Measurements from ENCODE around the gene PRCD. TPM values are rescaled to one million over a fixed set of nuclear protein-coding genes. Genes with fewer than 3 reads are reported as not detected.
"Not testable (repeated sequence)": the region's sequence is repeated elsewhere in the genome, so short reads cannot be mapped to it uniquely, and the experiment has no call there.

The PRCD gene
- total RNA-seq, 1 donor from 2014 or later = 1.9 TPM

DNA sequence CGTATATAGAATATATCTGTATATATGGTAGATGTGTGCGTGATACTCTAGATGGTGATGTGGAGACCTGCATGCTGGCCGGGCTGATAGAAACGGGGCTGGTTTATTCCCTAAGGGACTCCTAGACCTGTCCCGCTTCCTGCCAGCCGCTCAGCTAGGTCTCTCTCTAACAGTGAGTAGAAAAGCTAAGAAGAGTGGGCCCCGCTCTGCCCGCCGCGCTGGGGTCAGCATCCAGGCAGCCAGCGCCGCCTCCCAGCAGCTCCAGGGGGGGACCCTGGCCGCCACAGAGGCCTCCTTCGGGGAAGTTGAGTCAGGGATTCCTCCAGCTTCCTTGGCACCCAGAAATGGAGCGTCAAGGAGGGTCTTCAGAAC lies 11.7 kb upstream of the PRCD start:
- DNase-seq = no peak

DNA sequence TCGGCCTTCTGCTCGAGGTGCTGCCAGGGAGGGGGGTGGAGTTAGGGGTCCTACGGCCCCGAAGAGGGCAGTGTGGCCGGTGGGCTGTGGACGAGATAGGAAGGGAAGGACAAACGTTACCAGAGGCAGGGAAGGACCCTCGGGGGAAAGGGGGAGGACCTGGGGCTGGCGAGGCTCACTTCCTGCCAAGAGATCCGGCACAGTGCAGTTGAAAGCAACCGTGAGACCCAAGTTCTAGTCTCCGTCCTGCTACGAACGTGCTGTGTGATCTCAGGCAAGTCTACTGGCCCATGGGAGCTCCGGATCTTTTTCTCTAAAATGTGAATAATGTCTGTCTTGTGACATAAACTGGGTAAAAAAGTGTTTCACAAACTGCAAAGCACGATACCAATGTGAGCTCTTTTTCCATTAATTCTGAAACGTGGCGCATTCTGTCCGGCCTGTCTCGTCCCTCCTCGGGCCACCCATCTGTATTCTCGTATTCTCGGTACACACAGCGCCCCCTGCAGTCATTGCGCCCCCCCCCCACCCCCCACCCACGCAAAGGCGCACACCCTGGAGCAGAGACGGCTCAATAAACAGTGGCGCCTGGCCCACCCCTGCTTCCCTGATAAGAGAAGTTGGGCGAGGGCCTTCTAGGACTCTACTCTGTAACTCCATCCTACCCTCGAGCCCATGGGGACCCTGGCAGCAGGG lies 11.2 kb upstream of the PRCD start:
- no peak for DNase-seq

DNA sequence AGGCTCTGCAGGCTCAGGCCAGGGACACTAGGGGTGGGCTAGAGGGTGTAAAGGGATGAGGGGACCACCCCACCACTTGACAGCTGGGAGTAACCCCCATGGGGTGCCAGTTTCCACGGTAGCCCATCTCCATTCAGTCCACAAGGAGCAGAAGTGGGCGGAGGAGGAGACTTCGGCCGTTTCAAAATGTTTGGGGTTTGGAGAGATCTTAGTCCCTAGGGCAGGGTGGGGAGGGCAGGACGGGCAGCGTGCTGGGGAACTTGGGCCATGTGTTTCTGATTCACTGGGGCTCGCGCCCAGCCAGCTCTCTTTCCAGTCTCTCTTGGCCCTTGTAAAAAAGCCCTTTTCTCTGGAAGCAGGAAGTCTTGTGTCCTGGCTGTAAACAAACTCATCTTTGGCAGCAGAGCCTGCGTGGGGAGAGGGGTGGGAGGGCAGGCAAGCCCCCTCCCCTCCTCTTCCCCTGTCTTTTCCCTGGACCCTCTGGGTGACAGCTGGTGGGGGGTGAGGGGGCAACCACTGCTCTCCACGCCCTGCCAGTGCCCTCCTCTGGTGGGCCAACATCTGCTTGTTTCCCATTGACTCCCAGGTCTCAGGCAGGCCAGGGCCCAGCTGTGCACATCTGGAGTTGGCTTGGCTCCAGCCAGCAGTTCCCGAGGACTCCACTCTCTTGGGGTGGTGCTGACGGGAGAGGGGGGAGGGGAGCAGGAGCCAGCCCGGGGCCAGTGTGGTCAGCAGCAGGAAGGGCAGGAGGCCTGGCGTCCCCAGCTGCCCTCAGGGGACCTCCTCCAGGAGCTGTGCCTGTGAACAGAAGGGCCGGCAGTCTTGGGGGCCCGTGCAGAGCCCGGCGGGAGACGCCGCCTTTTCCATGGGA lies 10.4 kb upstream of the PRCD start:
- DNase-seq = no peak

DNA sequence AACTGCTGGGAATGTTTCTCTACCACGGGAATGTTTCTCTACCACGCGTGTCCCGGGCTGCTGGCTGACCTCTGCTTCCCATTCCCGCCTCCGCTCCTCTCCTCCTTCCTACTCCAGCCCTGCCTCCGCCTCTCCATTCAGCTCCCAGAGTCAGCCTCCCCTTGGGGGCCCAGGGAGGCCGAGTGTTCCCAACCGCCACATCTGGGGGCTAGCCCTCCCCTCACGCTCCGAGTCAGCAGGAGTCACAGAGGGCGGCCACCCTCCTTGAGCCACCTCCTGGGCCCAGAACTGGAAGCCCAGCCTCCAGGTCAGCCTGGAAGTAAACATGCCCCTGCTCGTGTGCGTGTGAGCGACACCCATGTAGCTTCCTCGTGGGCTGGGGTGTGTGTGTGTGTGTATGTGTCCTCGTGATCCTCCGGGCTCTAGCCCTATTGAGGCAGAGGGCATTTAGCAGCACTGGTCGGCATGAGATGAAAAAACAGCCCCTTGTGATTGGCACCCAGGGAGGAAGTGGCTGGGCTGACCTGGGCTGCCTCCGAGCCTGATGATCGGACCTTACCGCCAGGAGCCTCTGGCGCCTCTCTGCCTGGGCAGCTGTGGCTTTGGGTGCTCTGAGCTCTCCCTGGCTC lies 9.6 kb upstream of the PRCD start:
- DNase-seq = no peak

DNA sequence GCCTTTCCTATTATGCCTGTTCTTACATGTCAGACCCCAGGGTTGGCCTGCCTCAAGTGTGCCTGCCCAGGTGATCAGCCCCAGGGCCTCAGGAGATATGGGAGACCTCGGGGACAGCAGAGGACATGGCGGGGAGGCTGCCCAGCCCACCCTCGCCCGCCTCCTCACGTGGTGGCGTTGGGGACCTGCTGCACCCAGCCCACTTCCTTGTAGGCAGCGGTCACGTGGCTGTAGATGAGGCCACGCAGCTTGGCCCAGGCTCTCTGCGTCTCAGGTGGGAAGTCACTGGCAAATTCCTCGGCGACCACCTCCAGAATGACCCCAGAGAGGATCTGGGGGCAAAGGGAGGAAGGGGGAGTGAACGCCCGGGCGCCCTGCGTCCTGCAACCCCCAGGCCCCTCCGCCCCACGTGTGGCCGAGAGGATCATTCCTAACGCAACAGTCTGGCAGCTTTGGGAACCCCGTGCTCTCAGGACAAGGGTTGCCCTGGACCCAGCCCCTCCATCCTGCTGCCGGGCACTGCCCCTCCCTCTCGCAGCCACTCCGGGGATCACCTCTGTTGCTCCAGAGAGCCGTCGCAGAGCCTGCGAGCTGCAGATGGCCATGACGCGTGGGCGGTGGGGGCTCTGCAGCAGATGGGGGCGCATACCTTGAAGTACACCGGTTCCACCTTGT lies 8.9 kb upstream of the PRCD start:
- no peak for DNase-seq

DNA sequence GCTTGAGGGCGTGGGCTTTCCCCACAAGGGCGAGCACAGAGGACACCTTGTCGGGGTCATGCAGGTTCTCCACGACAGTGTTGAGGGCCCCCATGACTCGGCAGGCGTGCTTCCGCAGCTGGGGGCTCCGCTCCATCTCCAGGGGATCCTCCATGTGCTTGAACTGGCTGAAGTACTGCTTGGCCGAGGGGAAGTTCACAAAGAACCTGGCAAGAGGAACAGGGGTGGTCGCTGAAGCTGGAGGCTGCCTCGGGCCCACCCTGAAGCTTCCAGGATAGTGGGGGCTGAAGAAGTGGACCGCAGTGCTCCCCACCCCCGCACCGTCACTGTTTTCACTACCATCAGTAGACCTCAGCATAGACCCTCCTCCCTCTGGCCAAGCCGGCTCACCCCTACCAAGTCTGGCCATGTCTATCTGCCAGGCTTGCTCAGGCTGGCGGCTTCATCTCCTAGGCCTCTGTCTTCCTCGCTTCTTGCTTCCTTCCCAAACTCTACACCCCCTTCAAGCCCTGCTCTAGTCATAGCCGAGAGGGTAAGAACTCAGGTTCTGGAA lies 8.3 kb upstream of the PRCD start:
- DNase-seq = no peak

DNA sequence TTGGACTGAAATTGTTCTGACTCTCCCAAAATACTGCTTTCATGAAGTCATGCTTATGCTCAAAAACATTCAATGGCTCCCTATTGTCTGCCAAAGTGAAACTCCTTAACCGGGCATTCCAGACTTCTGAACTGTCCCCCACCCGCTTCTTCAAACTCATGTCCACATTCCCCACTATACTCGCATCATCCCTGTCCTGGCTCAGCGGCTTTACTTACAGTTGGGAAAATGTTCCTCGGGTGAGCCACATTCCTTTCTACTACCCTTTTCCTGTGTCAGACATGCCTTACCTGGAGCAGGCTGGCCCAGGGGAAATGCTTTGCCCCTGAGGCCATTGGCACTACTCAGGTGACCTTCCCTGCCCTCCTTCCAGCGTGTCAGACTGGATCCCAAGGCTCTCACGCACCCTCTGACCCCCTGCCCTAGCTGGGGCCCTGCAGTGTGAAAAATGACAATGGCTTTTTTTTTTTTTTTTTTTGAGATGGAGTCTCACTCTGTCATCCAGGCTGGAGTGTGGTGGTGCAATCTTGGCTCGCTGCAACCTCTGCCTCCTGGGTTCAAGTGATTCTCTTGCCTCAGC lies 7.7 kb upstream of the PRCD start:
- DNase-seq = no peak

DNA sequence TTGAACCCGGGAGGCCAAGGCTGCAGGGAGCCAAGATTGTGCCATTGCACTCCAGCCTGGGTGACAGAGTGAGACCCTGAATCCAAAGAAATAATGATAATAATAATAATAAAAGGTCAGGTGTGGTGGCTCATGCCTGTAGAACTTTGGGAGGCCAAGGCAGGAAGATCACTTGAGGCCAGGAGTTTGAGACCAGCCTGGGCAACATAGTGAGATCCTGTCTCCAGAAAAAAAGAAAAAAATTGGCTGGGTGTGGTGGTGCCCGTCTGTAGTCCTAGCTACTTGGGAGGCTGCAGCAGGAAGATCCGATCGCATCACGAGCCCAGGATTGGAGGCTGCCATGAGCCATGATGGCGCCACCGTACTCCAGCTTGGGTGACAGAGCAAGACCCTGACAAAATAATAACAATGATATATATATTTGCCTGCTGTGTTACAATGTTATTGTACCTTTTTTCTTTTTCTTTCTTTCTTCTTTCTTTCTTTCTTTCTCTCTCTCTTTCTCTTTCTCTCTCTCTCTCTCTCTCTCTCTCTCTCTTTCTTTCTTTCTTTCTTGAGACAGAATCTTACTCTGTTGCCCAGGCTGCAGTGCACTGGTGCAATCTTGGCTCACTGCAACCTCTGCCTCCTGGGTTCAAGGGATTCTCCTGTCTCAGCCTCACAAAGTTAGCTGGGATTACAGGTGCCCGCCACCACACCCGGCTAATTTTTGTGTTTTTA lies 6.0 kb upstream of the PRCD start:
- DNase-seq = not testable (repeated sequence)

DNA sequence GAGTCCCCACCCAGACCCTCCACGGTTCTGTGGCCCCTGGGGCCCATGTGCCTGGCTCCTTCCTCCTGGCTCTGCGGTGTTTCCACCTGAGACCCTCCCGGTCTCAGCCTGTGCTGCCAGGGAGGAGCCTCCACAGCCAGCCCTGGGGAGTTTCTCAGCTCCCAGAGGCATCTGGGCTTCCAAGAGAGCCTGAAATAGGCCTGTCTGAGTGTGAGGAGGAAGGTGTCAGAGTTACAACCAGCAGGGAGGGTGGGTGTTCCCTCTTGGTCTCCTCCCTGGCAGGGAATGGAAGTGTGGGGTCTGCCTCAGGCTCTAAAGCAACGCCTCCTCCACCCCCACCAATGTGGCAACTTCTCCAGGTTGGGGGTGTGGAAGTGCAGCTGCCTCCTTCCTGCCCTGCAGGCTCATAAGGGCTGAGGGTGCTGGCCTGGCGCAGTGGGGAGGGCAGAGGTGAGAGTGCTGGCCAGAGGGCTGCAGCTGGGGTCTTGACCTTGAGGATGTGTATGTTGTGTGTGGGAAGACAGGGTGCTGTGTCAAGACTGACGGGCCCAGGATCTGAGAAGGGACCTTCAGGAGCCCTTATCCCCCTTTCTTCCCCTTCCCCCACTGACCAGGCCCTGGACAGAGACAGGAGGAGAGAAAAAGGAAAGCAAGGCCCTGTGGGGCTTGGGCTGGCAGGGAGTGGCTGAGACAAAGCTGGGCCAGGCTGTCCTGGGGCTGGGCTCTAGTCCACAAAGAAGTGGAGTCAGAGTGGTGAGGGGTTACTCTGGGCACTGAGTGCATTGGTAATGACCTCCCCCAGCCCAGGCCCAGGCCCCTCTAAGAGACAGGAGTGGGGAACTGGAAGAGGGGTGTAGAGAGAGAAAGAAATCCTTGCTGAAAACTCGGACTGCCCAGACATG lies 4.8 kb upstream of the PRCD start:
- DNase-seq = no peak

DNA sequence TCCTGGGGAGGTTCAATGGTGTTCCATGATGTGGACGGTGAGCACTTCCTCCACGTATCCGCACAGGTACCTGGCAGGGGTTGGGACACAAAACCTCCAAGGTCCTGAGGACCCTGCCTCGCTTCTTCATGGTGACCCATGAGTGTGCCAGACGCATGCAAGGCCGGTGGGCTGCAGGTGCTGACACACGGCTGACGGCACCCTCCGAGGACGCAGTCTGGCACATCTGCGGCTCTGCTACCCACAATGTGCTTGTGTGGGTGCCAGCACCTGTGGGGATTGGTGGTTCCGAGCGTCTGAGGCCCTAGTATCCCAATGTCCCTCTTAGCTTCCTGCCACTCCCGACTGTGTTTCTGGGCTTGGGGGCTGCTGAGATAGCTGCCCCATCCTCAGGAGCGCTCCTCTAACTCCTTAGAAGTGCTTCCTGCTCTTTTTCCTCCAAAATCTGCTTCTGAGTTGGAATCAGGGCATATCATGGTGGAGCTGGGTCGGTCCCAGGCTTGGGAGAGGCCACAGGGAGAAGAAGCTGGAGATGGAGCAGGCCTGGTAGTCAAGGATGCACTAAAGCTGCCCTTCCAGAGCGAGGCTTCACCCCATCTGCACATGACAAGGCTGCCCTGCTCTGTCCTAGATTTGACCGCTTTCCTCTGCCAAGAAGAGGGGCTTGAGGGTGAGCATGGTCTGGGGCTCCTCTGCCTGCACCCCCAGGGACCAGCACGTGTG lies 3.9 kb upstream of the PRCD start:
- no peak for DNase-seq

DNA sequence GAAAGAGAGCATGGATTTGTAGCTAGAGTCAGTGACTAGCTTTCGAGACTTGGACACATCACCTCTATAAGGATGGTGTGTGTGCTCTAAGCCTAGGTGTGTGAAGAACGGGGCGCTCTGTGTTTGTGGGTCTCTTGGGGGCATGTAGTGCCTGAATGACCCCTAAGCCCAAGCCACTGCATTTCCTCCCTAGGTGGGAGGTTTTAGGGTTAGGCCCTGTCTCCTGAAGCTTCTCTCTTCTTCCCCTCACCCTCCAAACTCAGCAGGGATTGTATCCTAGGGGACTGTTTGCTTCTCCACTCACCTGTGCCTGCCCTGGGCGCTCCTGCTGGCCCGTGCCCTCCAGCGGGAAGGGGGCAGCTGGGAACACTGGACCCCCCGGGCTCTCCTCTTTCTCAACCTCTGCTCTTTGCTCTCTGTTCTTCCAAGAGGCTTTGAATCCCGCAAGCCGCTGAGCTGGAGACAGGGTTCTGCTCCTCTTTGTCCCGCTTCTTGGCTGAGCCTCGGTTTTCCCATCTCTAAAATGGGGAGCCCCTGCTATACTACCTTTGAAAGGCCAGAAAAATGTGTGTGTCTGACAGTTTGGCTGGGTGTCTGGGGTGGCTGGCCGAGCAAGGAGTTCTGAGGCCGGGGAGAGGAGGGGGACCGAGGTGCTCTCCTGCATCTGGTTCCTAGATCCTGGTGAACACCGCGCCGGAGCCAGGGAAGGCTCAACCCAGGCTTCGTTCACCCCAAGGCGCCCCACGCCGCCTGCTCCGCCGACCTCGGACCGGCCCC lies 3.1 kb upstream of the PRCD start:
- DNase-seq = no peak

DNA sequence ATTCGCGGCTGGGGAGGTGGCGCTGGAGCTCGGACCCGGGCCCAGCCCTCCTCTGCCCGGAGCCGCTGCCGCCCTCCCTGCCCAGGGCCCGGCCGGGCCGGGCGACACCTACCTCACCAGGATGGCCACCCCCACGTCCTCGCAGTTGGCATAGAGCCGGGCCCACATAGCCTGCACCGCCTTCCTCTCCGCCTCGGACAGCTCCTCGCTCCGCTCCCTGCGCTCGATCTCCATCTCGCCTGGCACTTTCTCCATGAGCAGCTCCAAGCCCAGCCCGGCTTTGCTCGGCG lies 2.6 kb upstream of the PRCD start:
- DNase-seq = no peak

DNA sequence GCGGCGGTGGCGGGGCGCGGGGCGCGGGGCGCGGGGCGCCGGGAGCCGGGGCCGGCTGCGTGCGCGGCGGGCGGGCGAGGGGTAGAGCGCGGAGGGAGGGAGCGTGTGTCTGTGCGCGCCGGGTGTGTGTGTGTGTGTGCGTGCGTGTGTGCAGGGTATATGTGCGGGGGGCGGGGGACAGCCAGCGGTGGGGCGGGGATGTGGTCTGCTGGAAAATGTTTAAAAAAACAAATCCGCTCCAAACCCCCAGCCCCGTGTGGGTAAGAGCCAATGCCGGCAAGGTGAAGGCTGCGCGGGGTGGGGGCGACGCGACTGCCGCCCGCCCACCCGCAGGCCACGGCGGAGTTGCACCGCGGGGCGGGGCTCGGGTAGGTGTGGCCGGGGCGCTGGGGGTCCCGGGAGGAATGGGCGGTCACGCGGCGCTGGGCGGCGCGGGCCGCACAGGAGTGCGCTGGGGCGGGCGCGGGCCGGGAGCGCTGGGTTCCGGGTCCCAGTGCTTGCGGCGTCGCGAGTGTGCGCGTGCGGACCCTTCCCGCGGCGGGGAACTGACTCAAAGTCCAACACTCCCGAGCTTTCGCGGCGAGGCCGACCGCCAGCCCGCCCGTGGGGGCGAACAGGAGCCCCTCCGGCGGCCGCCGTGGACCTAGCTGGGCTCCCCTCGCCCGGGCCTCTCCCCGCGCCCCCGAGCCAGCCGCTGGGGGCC lies 2.1 kb upstream of the PRCD start, which contains the start of gene CYGB:
Gene CYGB, minus strand, starts transcription at position 132 of the 703 bp plus-strand sequence. CDS start 167 bp downstream, outside the sequence.
- DNase-seq = no peak

DNA sequence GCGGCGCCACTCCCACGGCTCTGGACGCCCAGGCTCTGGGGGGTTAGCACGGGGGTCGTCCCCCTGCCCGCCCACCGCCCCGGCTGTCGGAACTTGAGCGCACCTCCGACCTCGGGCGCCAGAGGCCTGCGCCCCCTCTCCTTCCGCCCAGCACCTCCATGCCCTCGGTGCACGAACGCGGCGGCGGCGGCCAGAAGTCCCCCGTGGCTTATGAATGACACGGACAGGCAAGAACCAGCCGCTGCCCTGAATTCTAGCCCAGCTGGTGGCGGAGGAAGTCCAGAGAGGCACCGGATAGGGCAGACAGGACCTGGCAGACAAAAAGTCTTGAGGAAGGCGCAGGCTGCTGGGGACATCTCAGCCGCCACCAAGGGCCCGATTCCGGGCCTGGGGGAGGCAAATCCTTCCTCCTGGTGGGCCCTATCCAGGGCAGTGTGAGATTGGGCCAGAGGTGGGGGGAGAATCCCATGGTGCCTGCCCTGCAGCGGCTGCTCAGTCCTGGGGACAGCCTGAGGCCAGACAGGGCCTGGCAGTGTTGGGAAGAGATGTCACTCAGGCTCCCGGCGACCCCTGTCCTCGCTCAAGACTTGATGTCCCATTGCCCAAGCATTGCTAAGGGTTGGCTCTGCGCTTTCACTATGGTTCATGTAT lies 1.4 kb upstream of the PRCD start:
- DNase-seq = no peak

DNA sequence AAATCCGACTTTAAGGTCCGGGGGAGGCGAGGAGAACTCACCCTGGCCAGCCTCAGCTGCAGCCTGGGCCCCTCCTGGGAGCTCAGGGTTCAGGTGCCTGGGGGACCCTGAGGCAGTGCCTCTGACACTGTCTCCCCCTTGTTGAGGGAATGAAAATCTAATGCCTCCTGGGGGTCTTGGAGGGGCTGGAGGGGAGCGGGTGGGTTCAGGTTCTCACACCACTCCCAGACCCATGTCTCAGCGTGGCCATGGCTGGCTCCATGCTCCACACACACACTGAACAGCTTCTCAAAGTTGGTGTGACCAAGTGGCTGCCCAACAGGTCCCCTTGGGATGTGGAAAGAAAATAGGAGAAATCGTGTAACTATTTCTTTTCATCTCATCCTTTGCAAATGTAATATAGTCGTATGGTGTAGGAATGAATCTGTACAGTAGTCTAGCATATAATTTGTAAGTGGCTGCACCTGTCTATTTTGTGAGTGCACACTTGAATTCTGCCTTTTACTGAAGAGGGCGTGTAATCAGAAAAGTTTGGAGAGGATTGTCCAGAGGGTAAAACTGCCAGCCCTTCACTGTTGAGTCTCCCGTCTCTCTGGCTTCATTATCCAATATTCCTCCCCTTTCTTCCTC lies 788 bp upstream of the PRCD start:
- DNase-seq = no peak

DNA sequence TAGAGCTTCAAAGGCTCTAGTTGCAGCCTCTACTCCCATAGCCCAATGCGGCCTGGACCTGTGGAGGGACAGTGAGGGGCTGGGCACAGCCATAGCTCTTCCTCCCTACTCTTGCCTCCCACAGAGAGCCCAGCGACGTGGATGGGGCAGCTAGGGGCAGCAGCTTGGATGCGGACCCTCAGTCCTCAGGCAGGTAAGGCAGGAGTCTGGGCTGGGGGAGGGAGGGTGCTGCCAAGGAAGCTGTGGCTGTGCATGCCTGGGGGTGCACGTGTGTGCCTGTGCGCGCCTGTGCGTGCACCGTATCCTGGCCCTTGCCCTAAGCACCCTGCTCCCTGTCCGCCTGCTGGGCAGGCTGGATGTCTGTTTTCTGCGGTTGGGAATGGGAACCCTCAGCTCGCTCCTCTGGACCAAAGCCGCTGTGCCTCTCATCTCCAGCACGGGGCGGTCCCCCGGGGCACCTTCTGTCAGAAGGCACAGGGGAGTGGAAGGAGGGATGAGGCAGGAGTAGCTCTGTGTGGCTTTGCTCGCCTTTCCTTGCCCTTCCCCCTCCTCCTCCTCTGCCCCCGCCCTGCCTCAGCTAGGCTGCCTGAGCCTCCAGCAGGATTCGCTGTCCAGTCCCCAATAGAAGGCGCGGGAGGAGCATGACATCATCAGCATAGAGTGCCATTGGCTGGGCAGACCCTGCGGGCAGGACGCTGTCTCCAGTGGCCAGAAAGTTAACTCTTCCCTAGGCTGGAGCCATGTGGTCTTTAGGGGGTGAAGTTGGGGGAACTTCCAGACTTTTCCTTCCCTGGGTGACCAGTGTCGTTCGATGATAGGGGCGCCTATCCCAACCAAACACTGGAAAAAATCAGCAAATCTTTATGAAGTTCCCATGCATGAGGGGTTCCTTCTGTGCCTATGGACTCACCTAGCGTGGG lies 797 bp downstream of the PRCD start:
- DNase-seq = peak; percentile 95

Data from occipital lobe (tissue), 2 donors.